Nephron progenitor cell (in vitro differentiated cells): ENCODE results near the gene STX1B.
A peak's percentile ranks its signal among the peaks of the same experiment; 100 is the strongest.

Experiments
- DNase-seq: peaks from one replicate; pipeline ENCODE4 v3.0.0; 2021
- H3K27ac Mint-ChIP-seq: 2 replicates; pipeline ENCODE4 v1.8.0; 2021; ENCODE audit warnings: mild to moderate bottlenecking, moderate library complexity, mixed read lengths
- H3K27me3 Mint-ChIP-seq: 2 replicates; pipeline ENCODE4 v1.8.0; 2021; ENCODE audit warnings: mild to moderate bottlenecking, low read depth, mixed read lengths; ENCODE audit not compliant: poor library complexity
- H3K36me3 Mint-ChIP-seq: 2 replicates; pipeline ENCODE4 v1.8.0; 2021; ENCODE audit warnings: low read depth, mixed read lengths
- H3K4me1 Mint-ChIP-seq: 2 replicates; pipeline ENCODE4 v1.8.0; 2021; ENCODE audit warnings: mixed read lengths
- H3K4me3 Mint-ChIP-seq: 2 replicates; pipeline ENCODE4 v1.8.0; 2021; ENCODE audit warnings: mild to moderate bottlenecking, moderate library complexity, mixed read lengths
- H3K9me3 Mint-ChIP-seq: 2 replicates; pipeline ENCODE4 v1.8.0; 2021; ENCODE audit warnings: mild to moderate bottlenecking, moderate library complexity, mixed read lengths
- TF ChIP-seq, protein P1 (sequence below): fragments of 200-600 bp; sonication (generic); IDR thresholded peaks from 2 replicates; pipeline ENCODE4 v1.5.0; 2021; ENCODE audit warnings: antibody characterized with exemption

STX1B gene

DNA sequence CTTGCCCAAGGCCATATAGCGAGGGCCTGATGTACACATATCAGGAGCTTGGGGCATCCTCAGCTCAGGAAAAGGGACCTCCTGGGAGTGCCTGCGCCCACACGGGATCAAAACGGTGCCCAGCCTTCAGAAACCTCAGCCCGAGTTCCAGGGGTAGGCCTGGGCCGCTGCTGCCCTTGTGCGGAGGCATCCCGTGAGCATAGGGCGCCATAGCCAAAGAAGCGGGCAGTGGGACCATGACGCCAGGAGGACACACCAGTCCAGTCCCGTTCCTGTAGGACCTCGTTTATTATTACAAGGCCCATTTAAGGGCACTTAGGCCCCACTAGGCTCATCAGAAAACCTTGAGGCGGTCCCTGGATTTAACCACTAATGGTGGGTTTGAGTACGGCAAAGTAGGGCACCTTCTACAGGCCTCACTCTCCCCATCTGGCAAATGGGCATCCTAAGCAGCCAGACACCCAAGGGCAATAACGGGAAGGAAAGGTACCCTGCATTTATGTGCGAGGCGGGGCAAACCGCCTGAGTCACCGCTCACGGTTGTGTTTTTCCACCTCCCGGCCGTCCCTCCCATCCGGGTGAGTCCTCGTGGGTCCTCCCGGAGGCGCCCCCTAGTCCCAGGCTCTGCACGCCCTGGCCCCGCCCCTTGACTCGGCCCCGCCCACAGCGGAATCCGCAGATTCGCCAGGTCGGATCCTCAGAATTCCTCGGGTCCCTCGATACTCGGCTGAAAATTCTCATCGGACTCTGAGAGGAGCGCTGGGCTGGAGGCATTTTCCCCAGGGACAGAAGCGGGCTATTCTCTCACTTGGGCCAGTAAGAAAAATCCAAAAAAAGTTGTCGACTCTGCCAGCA, 53.6 kb downstream of the STX1B start:
- H3K4me1 Mint-ChIP-seq: peaks cover 40% of the 10 kb centered on the region
- TF ChIP-seq, protein P1, sequence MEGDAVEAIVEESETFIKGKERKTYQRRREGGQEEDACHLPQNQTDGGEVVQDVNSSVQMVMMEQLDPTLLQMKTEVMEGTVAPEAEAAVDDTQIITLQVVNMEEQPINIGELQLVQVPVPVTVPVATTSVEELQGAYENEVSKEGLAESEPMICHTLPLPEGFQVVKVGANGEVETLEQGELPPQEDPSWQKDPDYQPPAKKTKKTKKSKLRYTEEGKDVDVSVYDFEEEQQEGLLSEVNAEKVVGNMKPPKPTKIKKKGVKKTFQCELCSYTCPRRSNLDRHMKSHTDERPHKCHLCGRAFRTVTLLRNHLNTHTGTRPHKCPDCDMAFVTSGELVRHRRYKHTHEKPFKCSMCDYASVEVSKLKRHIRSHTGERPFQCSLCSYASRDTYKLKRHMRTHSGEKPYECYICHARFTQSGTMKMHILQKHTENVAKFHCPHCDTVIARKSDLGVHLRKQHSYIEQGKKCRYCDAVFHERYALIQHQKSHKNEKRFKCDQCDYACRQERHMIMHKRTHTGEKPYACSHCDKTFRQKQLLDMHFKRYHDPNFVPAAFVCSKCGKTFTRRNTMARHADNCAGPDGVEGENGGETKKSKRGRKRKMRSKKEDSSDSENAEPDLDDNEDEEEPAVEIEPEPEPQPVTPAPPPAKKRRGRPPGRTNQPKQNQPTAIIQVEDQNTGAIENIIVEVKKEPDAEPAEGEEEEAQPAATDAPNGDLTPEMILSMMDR: no peak
- peak overlapping the region; percentile 100 for H3K27ac Mint-ChIP-seq
- H3K27me3 Mint-ChIP-seq: peaks cover 4% of the 10 kb centered on the region
- no peaks in the 10 kb centered on the region for H3K9me3 Mint-ChIP-seq
- peak; percentile 93 for DNase-seq
- H3K36me3 Mint-ChIP-seq: peaks cover 30% of the 10 kb centered on the region
- H3K4me3 Mint-ChIP-seq: peak overlapping the region; percentile 94

DNA sequence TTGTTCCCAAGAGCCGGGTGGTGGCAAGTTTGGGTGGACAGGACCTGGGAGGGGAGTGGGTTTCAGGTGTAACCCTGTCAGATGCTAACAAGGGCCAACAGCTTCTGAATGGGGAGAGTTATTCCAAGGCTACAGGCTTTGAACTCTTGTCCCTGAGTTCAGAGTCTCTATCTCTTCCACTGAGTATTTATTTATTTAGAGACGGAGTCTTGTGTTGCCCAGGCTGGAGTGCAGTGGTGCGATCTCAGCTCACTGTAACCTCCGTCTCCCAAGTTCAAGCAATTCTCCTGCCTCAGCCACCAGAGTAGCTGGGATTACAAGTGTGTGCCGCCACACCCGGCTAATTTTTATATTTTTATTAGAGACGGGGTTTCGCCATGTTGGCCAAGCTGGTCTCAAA, 55.4 kb downstream of the STX1B start:
- H3K36me3 Mint-ChIP-seq: peaks cover 11% of the 10 kb centered on the region
- H3K27me3 Mint-ChIP-seq: peaks cover 4% of the 10 kb centered on the region
- H3K4me1 Mint-ChIP-seq: peaks cover 45% of the 10 kb centered on the region
- TF ChIP-seq, protein P1: no peak
- no peak for DNase-seq
- no peak overlapping the region for H3K4me3 Mint-ChIP-seq
- peak overlapping the region; percentile 83 for H3K27ac Mint-ChIP-seq
- H3K9me3 Mint-ChIP-seq: no peaks in the 10 kb centered on the region

DNA sequence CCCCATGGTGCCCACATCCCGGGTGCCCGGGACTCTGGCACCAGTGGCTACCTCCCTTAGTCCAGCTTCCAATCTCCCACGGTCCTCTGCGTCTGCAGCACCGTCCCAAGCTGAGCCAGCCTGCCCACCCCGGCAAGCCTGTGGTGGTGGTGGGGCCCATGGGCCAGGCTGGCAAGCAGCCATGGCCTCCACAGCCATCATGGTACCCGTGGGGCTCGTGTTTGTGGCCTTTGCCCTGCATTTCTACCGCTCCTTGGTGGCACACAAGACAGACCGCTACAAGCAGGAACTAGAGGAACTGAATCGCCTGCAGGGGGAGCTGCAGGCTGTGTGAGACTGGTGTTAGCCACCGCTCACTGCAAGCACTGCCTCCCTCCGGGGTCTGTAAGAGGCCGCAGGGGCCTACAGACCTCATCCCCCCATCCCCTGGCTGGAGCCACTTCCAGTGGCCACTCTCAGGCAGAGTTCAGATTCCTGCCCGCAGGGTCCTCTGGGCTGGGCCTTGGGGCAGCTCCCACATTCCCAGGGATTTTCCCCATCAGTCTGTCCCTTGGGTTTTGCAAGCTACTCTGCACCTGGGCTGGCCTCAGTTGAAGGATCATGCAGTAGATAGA, 56.8 kb downstream of the STX1B start:
- Mint-ChIP-seq H3K27ac (peak overlapping the region; percentile 39), H3K27me3 (peaks cover 4% of the 10 kb centered on the region), H3K4me1 (peaks cover 38% of the 10 kb centered on the region)

DNA sequence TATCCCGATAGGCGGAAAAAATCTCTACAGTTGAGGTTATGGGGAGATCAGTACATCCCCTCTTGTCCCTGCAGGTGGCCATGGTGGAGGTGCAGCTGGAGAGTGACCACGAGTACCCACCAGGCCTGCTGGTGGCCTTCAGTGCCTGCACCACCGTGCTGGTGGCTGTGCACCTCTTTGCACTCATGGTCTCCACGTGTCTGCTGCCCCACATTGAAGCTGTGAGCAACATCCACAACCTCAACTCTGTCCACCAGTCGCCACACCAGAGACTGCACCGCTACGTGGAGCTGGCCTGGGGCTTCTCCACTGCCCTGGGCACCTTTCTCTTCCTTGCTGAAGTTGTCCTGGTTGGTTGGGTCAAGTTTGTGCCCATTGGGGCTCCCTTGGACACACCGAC, 57.3 kb downstream of the STX1B start:
- Mint-ChIP-seq H3K9me3 (no peaks in the 10 kb centered on the region), H3K27ac (peak overlapping the region; percentile 39), H3K27me3 (no peaks in the 10 kb centered on the region), H3K4me3 (no peak overlapping the region), H3K4me1 (peaks cover 34% of the 10 kb centered on the region), H3K36me3 (no peaks in the 10 kb centered on the region)
- no peak for DNase-seq
- TF ChIP-seq, protein P1: no peak

More for the DNA sequence above, 56.8 kb downstream of the STX1B start:
- H3K9me3 Mint-ChIP-seq: no peaks in the 10 kb centered on the region
- no peaks in the 10 kb centered on the region for H3K36me3 Mint-ChIP-seq
- DNase-seq: peak; percentile 82
- TF ChIP-seq, protein P1: peak; percentile 75
- H3K4me3 Mint-ChIP-seq: no peak overlapping the region

DNA sequence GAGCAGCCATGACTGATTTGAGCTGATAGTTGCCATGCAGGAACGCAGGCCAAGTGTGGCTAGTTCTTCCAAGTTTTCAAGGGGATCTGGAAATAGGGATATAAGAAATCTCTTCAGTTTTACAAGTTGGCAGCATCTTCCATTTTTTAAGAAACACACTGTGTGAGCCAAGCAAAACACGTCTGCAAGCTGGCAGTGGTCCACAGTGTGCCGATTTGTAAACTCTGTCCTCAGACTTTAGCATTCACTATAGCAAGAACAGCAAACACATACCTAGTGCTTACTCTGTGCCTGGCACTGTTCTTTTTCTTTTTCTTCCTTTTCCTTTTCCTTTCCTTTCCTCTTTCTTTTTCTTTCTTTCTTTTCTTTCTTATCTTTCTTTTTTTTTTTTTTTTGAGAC, 58.7 kb downstream of the STX1B start:
- H3K36me3 Mint-ChIP-seq: no peaks in the 10 kb centered on the region
- no peaks in the 10 kb centered on the region for H3K27me3 Mint-ChIP-seq
- H3K4me3 Mint-ChIP-seq: no peak overlapping the region
- TF ChIP-seq, protein P1: no peak
- H3K4me1 Mint-ChIP-seq: peaks cover 44% of the 10 kb centered on the region
- no peak for DNase-seq
- no peaks in the 10 kb centered on the region for H3K9me3 Mint-ChIP-seq
- H3K27ac Mint-ChIP-seq: no peak overlapping the region
